HG02571 (cell line): Measurements from ENCODE around the gene TMEM147.

Experiments used
- ATAC-seq: cut with Tn5 transposase; IDR thresholded peaks from one replicate; pipeline ENCODE4 v1.9.1; 2021; ENCODE audit warnings: mild to moderate bottlenecking, moderate library complexity; ENCODE audit not compliant: unreplicated experiment

The TMEM147 gene

DNA sequence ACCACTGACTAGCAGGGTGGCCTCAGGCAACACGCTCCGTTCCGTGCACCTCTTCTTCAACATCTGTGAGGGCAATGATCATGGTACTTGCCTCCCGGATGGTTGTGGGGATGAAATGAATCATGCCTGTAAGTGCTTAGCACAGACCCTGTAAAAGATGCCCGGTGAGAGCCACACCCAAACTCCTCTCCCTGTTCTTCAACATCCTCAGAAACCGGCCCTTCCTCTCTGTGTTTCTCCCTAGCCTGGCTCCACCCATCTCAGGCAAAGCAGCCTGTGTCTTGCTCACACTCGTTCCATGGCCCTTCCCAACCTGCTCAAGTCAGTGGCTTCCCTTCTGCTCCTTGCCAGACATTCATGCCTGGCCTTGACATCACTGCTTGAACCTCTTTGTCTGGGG lies 26.1 kb upstream of the TMEM147 start:
- ATAC-seq, result no peak

DNA sequence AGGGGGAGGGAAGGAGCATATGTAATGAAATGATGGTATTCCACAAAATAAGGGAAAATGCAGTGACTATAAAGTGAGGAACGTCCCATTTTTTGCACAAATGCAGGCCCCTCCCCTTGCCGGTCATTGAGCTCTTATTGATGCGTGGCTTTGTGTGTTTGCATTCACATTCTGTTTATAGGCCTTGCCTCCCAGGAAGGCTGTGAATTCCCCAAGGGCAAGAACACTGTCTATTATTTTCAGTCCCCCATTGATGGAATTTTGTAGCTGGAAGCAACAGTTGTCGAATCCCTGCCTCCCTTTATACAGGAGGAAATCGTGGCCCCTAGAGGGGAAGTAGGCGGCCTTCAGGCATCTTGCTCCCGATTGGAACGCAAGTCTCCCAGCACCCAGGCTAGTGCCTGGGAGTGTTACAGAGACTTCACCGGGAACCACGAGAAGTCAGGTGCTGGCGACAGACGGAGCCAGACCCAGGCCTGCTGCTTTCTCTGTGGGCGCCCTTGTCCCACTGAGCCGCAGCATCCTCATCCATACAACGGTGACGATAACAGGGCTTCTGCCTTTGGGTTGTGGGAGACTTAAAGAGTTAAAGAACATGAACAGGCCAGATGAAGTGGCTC lies 24.2 kb upstream of the TMEM147 start:
- ATAC-seq, result no peak

DNA sequence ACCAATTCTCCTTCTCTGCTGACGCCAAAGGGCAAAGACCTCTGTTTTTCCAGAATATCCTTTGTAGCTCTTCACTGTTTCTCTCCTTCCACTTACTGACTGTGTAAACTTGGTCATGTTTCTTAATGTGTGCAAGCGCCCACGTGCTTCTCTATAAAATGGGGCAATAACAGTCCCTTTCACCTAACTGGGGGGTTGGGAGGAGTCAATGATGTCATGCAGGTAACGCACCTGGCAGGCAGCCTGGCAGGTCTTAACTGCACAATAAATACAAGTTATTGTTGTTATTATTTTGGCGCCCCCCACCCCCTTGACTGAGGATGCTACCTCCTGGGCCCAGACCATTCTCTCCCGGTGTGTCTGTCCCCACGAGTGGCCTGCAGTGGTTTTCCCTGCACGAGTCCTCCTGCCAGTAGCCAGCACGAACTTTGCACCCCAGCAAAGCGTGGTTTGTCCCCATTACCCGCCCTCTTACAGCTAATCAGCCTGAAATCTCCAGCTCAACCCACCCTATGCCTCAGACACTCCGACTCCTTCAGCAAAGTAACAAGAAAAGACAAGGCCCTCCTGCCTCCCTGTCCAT lies 22.6 kb upstream of the TMEM147 start:
- ATAC-seq, result no peak

DNA sequence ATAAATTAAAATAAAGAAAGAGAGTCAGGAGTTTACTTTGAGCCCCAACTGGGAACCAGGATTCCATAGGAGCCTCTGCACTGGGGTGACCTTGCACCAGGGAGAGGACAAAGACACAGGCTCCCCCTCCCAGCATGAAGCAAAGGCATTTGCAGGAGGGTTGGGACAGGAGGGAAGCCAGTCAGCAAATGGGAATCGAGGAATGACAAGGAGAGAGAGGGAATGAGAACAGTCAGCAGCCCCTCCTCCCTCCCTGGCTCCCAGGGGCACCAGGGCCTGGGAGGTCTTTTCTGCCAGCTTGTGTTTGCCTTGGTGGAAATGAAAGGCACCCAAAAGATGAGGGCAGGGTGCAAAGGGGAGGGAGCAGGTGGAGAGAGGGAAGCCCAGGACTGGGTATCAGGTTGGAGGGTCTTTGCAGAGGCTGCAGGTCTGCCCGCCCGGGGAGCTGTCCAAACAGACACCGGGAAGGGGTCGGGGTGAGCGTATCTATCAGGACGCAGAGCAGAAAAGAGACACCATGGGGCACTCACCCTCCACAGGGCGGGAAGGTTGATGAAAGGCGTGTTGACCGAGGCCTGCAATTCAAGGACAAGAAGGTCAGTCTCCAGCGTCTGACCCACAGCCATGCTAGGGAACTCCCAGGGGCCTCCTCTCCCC lies 21.1 kb upstream of the TMEM147 start:
- ATAC-seq, result no peak

DNA sequence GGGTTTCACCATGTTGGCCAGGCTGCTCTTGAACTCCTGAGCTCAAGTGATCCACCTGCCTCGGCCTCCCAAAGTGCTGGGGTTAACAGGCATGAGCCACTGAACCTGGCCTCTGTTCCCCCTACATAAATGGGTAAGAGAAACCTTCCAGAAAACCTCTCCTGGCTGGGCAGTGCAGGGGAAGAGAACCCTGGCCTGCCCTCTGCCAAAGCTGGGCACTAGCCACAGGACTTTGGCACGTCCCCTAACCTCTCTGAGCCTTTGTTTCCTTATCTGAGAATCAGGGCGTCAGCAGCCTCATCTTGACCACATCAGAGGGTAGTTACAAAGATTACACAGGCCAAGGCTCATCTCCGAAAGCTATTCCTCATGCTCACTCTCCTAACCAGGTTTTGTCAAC lies 19.6 kb upstream of the TMEM147 start:
- ATAC-seq, result no peak

DNA sequence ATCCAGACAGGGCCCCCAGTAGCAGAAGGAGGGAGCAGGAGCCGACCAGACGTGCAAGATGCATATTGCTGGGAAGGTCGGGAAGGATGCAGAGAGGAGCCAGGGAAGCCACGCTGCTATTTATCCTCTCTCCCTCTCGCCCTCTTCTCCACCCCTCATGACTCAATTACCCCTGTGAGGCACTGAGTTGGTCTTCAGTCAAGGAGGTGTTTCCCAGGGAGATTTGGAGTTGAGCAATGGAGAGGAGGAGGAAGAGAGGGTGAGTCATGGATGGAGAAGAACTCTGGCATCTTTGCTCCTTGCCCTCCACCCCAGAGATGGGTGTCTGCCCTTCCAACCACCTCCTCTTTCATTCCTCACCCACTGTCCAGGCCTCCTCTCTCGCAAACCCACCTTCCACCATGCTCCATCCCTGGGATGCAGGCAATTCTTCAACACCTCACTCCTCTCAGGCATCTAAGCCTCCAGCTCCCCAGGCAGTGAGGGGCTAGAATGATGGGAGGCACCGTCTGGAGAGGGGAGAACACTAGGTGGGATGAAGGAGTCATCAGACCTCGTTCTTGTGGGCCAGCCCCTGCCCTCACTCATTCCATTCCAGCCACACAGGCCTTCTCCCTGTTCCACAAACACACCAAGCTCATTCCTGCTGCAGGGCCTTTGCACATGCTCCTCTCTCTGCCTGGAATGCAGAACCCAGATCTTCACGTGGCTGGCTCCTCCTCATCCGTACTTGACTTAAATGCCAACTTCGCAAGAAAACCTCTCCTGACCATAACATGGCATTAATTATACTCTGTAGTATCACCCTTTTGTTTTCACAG lies 17.0 kb upstream of the TMEM147 start, which contains the start of gene SBSN:
TSS of gene SBSN (minus strand) at position 94 of the 821 bp plus-strand sequence. CDS start at position 64, 30 bp downstream.
- no peak for ATAC-seq

DNA sequence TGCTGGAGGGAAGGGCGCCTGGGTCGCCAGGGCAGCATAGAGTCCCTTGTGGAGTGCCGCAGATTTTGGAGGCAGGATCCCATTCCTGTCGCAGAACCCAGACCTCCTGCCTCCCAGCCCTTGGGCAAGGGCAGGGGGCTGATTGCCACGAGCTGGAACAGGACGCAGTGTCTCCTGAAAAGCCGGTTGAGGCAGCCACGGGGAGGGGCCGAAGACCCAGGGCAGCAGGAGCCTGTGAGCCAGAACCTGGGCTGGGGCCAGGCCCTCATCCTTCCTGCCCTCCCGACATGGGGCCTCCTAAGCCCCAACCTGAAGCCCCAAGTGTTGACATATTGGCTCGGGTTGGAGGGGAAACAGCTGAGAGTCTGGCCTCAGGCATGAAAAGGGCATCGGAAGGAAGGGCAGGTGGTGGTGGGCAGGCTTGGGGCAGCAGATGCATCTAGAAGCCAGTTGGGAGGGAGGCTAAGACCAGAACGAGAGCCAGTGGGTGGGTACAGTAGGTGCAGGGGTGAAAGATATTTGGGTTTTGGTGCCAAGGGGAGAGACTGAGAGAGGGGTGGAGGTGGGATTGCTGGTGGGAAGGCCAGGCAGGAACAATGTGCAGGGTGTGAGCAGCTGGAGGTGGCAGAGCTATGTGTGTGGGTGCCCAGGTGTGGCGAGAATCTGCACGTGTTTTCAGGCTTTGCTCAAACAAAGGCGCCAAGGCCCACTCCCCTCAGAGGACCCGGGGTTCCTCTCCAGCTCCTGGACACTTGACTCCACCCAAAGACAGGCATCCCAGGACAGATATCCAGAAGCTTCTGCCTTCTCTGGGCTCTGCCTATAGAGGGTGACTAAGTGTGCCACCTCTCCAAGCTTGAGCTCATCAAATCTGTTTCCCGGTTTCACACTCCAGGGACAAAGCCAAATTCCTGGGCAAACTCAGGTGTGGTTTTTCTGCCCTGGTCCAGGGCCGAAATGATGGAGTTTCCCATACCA lies 15.9 kb upstream of the TMEM147 start:
- no peak for ATAC-seq

DNA sequence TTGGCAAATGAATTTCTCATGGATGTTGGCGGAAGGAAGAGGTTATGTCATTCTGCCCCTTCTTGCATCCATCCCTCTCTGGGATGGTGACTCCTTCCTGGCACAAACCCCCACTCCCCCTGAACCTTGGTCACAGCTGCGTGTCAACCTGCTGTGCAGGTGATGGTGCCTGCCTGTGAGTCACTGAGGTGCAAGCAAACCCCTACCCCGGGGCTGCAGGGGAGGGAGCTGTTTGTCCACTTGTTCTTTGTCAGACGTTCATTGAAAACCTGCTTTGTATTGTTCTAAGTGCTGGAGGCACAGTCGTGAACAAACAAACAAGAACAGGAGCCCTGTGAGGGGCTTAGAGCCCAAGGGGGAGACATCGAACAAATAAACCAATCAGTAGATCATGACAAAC lies 14.1 kb upstream of the TMEM147 start:
- no peak for ATAC-seq

DNA sequence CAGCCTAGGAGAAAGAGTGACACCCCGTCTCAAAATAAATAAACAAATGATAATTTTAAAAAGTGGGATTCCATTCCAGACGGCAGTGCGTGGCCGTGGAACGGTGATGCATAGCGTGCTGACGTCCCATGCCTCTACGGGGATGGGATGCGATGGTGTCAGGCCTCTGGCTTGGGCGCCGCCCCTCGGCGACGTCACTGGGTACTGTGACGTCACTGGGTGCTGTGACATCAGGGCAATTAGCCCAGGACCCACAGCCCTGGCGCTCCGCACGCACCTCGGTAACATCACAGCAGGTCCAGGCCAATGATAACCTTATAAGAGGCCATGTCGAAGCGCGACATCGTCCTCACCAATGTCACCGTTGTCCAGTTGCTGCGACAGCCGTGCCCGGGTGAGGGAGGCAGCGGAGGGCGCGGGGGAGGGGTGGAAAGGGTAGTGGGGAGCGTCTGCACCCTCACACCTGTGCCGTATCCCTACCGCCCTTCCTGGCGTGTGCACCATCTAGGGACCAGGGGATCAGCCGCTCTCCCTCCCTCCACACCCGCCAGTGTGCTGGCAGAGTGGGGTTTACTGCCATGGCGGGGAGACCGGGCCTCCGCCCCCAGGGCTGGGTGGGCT lies 12.1 kb upstream of the TMEM147 start, which contains the start of gene GAPDHS:
TSS of gene GAPDHS (plus strand) at position 256 of the 621 bp plus-strand sequence. CDS start at position 328, 72 bp downstream.
- no peak for ATAC-seq

DNA sequence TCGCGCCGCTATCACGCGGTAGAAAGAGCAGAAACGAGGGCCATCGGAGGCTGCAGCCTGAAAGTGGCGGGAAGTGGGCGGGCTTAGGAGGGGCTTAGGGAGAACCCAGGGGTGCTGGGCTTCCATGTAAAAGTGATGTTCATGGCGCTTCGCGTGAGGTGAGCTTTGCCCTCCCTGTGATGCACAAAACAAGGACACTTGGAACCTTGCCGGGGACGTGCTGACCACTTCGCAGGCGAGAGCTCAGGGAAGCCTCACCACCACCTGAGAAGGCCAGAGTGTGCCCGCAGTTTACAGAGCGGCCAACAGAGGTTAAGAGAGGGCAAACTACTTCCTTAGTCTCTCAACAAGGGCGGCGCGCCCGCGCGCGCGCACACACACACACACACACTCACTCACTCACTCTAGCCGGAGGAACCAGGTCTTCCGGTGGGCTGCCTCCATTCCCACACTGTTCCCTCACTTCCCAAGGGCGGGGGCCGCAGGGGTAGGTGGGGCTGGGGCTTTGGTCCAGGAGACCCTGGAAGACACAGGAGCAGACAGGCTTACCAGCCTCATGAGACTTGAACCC lies 11.5 kb upstream of the TMEM147 start:
- ATAC-seq, result no peak

DNA sequence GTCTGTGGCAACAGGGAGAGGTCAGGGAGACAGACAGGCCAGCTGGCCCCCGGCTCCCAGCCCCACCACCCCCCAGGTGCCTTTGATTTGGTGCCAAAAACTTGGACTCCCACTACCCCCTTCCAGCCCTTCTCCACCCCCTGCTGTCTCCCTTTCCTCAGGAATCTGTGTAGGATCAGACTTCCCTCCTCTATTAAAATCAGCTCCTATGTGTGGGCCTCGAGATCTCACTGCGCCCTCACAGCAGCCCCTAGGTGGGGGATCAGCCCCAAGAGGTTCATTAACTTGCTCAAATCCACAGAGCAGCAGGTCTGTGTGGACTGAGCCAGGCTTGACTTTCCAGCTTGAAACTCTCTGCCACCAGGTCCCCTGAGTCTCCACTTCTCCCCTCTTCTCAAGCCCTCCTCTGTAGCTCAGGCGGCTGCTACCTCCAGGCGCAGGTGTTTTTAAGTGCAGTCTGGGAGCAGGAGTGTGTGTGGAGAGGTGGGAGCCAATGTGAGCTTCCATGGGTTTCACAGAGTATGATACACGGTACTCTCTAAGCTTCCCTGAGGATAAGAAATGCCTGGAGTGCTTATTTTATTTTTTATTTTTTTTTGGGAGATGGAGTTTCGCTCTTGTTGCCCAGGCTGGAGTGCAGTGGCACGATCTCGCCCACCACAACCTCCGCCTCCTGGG lies 10.5 kb upstream of the TMEM147 start:
- no peak for ATAC-seq

DNA sequence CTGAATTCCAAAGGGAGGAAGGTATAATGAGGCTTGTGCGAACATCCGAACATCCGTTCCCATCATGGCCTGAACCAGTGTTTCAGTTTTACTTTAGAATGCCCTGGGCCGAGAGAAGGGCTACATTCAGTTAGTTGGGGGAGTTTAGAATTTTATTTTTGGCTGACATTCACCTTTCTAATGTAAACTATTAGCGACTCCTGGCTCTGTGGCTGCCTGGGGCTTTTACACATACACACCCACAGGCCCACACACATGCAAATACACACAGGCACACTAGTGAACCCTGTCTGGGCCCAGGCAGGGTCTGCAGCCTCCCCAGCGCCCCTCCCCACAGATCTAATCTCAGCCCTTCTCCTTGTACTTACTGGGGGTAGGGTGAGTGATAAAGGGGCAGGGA lies 6.1 kb upstream of the TMEM147 start:
- ATAC-seq, result no peak

DNA sequence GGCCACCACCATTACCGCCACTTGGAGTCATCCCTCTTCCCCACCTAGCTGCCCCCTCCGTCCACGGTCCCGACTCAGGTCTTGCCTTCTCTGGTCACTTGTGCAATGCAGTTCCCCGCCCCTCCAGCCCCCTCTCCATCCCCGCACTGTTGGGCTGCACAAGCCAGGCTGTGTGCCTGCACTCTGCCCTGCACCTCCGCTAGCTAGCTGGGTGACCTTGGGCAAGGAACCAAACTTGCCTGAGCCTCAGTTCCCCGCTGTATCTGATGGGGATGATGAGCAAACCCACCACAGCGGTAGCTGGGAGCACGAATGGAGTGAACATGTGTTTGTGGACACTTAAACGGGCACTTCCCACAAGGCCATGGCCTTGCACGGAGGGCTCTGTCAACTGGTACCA lies 5.6 kb upstream of the TMEM147 start:
- ATAC-seq, result no peak

DNA sequence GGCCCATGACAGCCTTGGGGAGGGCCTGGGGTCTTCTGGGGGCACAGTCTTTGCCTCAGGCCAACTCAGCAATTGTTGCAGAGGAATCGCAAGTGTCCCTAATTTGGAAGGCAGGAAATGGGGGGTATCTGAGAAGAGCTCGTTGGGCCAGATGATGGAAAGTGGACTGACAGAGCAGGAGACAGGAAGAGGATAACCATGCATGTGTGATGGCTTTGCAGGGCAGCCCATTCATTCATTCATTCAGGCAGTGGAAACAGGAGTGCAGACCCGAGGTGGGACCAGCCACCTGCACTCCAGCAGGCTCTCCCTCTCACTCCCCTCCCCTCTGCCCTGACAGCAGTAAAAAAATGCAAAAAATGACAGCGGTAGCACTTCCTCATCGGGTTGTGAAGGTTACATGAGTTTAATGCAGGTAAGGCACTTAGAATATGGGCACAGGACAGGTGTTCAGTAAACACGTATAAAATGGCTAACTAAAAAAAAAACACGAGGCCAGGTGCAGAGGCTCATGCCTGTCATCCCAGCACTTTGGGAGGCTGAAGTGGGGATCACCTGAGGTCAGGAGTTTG lies 5.0 kb upstream of the TMEM147 start:
- no peak for ATAC-seq

DNA sequence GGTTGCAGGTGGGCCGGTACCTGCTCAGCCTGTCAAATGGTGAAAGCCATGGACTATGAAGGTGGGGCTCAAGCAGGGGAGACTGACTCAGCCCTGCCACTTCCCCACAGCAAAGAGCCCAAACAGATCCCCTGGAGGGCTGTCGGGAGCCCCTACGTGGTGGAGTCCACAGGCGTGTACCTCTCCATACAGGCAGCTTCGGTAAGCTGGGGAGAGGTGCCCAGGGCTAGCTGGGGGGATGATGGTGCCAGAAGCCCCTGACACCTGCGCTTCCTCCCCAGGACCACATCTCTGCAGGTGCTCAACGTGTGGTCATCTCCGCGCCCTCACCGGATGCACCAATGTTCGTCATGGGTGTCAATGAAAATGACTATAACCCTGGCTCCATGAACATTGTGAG lies 3.2 kb upstream of the TMEM147 start:
- no peak for ATAC-seq

DNA sequence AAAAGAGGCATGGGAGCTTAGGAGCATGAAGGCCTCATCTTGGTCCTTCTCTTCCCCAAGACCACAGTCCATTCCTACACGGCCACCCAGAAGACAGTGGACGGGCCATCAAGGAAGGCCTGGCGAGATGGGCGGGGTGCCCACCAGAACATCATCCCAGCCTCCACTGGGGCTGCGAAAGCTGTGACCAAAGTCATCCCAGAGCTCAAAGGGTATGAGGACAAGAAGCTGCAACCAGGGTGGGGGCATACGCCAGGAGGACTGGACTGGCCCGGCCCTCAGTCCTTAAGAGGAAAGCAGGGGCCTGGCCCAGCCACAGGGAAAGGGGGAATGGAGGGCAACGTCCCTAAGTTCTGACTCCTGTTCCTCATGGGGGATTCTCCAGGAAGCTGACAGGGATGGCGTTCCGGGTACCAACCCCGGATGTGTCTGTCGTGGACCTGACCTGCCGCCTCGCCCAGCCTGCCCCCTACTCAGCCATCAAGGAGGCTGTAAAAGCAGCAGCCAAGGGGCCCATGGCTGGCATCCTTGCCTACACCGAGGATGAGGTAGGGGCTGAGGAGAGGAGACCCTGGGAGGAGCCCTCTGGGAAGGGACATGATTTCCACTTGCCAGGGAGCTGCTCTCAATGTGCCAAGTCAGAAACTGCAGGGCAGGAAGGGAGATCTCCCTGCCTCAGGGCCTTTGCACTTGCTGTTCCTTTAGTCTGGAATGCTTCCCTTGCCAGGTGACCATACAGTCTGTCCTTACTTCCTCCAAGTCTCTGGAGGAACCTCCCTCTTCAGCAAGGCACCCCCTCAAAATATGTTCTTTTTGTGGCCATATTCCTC lies 1.9 kb upstream of the TMEM147 start:
- no peak for ATAC-seq

DNA sequence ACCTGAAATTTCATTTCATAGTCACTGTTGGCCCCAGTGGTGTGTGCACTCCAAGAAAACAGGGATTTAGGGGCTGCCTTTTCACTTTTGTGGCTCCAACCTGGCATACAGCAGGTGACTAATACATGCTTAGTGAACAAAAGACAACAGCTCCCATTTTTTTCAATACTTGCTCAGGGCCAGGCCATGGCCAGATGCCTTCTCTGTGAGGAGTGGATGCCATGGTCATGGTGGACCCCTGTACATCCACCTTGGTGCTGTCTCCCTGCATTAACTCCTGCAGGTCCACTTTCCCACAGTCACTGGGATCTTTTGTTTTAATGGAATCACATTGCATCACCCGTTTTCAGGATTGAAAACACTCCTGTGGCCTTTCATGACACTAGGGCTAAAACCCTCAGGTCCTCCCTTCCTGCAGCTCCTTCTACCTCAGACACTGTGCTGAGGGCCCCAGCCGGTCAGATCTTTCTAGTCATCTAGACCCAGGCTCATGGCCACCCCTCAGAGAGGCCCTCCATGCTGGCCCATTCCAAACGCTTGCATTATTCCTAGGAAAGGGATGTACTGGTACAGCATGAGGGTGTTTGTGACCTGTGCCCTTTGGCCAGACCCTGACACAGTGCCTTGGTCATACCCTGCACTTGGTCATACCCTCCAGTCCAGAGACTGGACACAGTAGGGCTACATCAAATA lies 1.2 kb upstream of the TMEM147 start:
- ATAC-seq, result no peak
